HuH-7.5 (cell line): Measurements from ENCODE around the gene RASAL2.
"Not testable (repeated sequence)": the region's sequence is repeated elsewhere in the genome, so short reads cannot be mapped to it uniquely, and the experiment has no call there.

Experiments used
- DNase-seq: peaks from one replicate; pipeline ENCODE4 v3.0.0; 2011; ENCODE audit warnings: low spot score

RASAL2 gene

GRCh38 chr1:178165196-178165595, 71.3 kb downstream of the RASAL2 start:
- no peak for DNase-seq

GRCh38 chr1:178166429-178167024, 72.6 kb downstream of the RASAL2 start:
- no peak for DNase-seq

GRCh38 chr1:178168536-178168935, 74.6 kb downstream of the RASAL2 start:
- no peak for DNase-seq

- DNase-seq = no peak
Observed at GRCh38 chr1:178169649-178170048, 75.7 kb downstream of the RASAL2 start.

- DNase-seq = no peak
Observed at GRCh38 chr1:178172939-178173338, 79.0 kb downstream of the RASAL2 start.

- no peak for DNase-seq
Observed at GRCh38 chr1:178174539-178174938, 80.6 kb downstream of the RASAL2 start.

GRCh38 chr1:178180405-178180804, 86.5 kb downstream of the RASAL2 start:
- DNase-seq = no peak

- DNase-seq = no peak
Observed at GRCh38 chr1:178183796-178184195, 89.9 kb downstream of the RASAL2 start.

GRCh38 chr1:178188306-178188705, 94.4 kb downstream of the RASAL2 start:
- no peak for DNase-seq

GRCh38 chr1:178189814-178190213, 95.9 kb downstream of the RASAL2 start:
- DNase-seq = no peak

- DNase-seq = no peak
Observed at GRCh38 chr1:178190881-178191280, 97.0 kb downstream of the RASAL2 start.

GRCh38 chr1:178192686-178193085, 98.8 kb downstream of the RASAL2 start:
- no peak for DNase-seq

GRCh38 chr1:178196631-178197030, 102.7 kb downstream of the RASAL2 start:
- no peak for DNase-seq

GRCh38 chr1:178202095-178202494, 108.2 kb downstream of the RASAL2 start:
- DNase-seq = not testable (repeated sequence)

- not testable (repeated sequence) for DNase-seq
Observed at GRCh38 chr1:178202546-178202945, 108.6 kb downstream of the RASAL2 start.

GRCh38 chr1:178208269-178208856, 114.5 kb downstream of the RASAL2 start:
- not testable (repeated sequence) for DNase-seq

- no peak for DNase-seq
Observed at GRCh38 chr1:178209935-178210334, 116.0 kb downstream of the RASAL2 start.

GRCh38 chr1:178218550-178218949, 124.6 kb downstream of the RASAL2 start:
- no peak for DNase-seq

GRCh38 chr1:178220094-178220493, 126.2 kb downstream of the RASAL2 start:
- no peak for DNase-seq

- no peak for DNase-seq
Observed at GRCh38 chr1:178223289-178223688, 129.4 kb downstream of the RASAL2 start.

GRCh38 chr1:178224358-178224757, 130.5 kb downstream of the RASAL2 start:
- DNase-seq = no peak

GRCh38 chr1:178230881-178231409, 137.0 kb downstream of the RASAL2 start:
- DNase-seq = no peak

GRCh38 chr1:178232108-178232507, 138.2 kb downstream of the RASAL2 start:
- no peak for DNase-seq

GRCh38 chr1:178232949-178233348, 139.0 kb downstream of the RASAL2 start:
- no peak for DNase-seq
